IMR-90 (cell line): Measurements from ENCODE around the gene ARMC5. TPM values are rescaled to one million over a fixed set of nuclear protein-coding genes. Genes with fewer than 3 reads are reported as not detected.

Experiments
- ATAC-seq: fragments of 200-7000 bp; cut with Tn5 transposase; 2 replicates; pipeline ENCODE4 v1.9.1; 2020; ENCODE audit warnings: low read depth, mild to moderate bottlenecking, moderate library complexity
- BruUV-seq: library from RNA; stranded (reverse); fragments of 400-500 nt; replicated peaks from 2 replicates; lab custom pipeline; 2021; lab: Mats Ljungman, UMichigan
- CTCF ChIA-PET: fragments of 300-600 bp; formaldehyde crosslinking; extraction: SDS; loops from one replicate; lab custom pipeline; 2021; ENCODE audit warnings: antibody characterized with exemption; lab: Yijun Ruan, JAX
- POLR2A ChIA-PET: fragments of 300-600 bp; sonication (Branson Sonifier 250); formaldehyde crosslinking; loops from one replicate; lab custom pipeline; 2022; ENCODE audit warnings: antibody characterized with exemption; ENCODE audit not compliant: unreplicated experiment; lab: Charles Lee
- DNase-seq: peaks from one replicate; pipeline ENCODE4 v3.0.0; 2013
- H2AFZ ChIP-seq: replicated peaks from 2 replicates; pipeline ENCODE3; 2013; ENCODE audit warnings: low read length, mild to moderate bottlenecking; ENCODE audit not compliant: poor library complexity
- H2AK5ac ChIP-seq: 2 replicates; pipeline ENCODE4 v1.6.1; 2013; ENCODE audit warnings: low read depth, low read length, inconsistent platforms
- H2AK9ac ChIP-seq: replicated peaks from 2 replicates; pipeline ENCODE3; 2013; ENCODE audit warnings: mild to moderate bottlenecking, low read depth, low read length, moderate library complexity; ENCODE audit not compliant: poor library complexity
- H2BK120ac ChIP-seq: 2 replicates; pipeline ENCODE4 v1.6.1; 2013; ENCODE audit warnings: low read depth, low read length, inconsistent platforms
- H2BK15ac ChIP-seq: 3 replicates; pipeline ENCODE4 v1.6.1; 2013; ENCODE audit warnings: low read depth, low read length, inconsistent platforms
- H2BK20ac ChIP-seq: 2 replicates; pipeline ENCODE4 v1.6.1; 2013; ENCODE audit warnings: low read depth, mild to moderate bottlenecking, inconsistent platforms, low read length, moderate library complexity
- H2BK5ac ChIP-seq: 2 replicates; pipeline ENCODE4 v1.6.1; 2013; ENCODE audit warnings: mild to moderate bottlenecking, low read depth, low read length, inconsistent platforms; ENCODE audit not compliant: poor library complexity, severe bottlenecking
- H3K14ac ChIP-seq: replicated peaks from 2 replicates; pipeline ENCODE4 v1.6.1; 2013; ENCODE audit warnings: low read depth, low read length, inconsistent platforms
- H3K18ac ChIP-seq: 2 replicates; pipeline ENCODE4 v1.6.1; 2013; ENCODE audit warnings: low read depth, low read length, control low read depth
- H3K23ac ChIP-seq: 2 replicates; pipeline ENCODE4 v1.6.1; 2013; ENCODE audit warnings: low read depth, low read length, inconsistent platforms
- H3K27ac ChIP-seq: 2 replicates; pipeline ENCODE4 v1.5.1; 2013; ENCODE audit warnings: mild to moderate bottlenecking, control low read depth, low read length; ENCODE audit not compliant: insufficient read depth
- H3K27me3 ChIP-seq: 2 replicates; pipeline ENCODE4 v1.6.1; 2013; ENCODE audit warnings: low read length; ENCODE audit not compliant: control insufficient read depth, insufficient read depth
- H3K36me3 ChIP-seq: 2 replicates; pipeline ENCODE4 v1.6.1; 2013; ENCODE audit warnings: low read length, mixed read lengths; ENCODE audit not compliant: control insufficient read depth, insufficient read depth
- H3K4ac ChIP-seq: 2 replicates; pipeline ENCODE4 v1.6.1; 2013; ENCODE audit warnings: low read depth, low read length, inconsistent platforms
- H3K4me1 ChIP-seq: 2 replicates; pipeline ENCODE4 v1.6.1; 2013; ENCODE audit warnings: low read length, mixed read lengths; ENCODE audit not compliant: control insufficient read depth, insufficient read depth
- H3K4me2 ChIP-seq: 2 replicates; pipeline ENCODE4 v1.6.1; 2013; ENCODE audit warnings: low read depth, mild to moderate bottlenecking, control low read depth, low read length, moderate library complexity
- H3K4me3 ChIP-seq: 2 replicates; pipeline ENCODE4 v1.5.1; 2013; ENCODE audit warnings: low read depth, mild to moderate bottlenecking, control low read depth, low read length, moderate library complexity; ENCODE audit not compliant: insufficient read depth
- H3K56ac ChIP-seq: 2 replicates; pipeline ENCODE4 v1.6.1; 2013; ENCODE audit warnings: low read length, inconsistent platforms; ENCODE audit not compliant: insufficient read depth; ENCODE audit errors: extremely low read depth
- H3K79me1 ChIP-seq, 2 experiments: 2 replicates each; pipeline ENCODE4 v1.6.1; 2013; ENCODE audit warnings: low read length in 2 of 2, inconsistent platforms in 1 of 2, low read depth in 1 of 2
- H3K9ac ChIP-seq: 2 replicates; pipeline ENCODE4 v1.6.1; 2013; ENCODE audit warnings: low read depth, low read length, control low read depth
- H3K9me1 ChIP-seq: 2 replicates; pipeline ENCODE4 v1.6.1; 2013; ENCODE audit warnings: low read length, inconsistent platforms; ENCODE audit not compliant: insufficient read depth
- H3K9me3 ChIP-seq: 2 replicates; pipeline ENCODE4 v1.6.1; 2013; ENCODE audit warnings: low read length; ENCODE audit not compliant: control insufficient read depth, insufficient read depth
- H4K20me1 ChIP-seq: 2 replicates; pipeline ENCODE4 v1.6.1; 2013; ENCODE audit warnings: low read length, inconsistent platforms; ENCODE audit not compliant: insufficient read depth
- H4K5ac ChIP-seq: 2 replicates; pipeline ENCODE4 v1.6.1; 2013; ENCODE audit warnings: mild to moderate bottlenecking, low read depth, low read length, control low read depth
- H4K8ac ChIP-seq, 2 experiments: 2 replicates each; pipeline ENCODE4 v1.6.1; 2013; ENCODE audit warnings: low read depth in 2 of 2, low read length in 2 of 2, control low read depth in 1 of 2, inconsistent platforms in 1 of 2
- H4K91ac ChIP-seq: 2 replicates; pipeline ENCODE4 v1.6.1; 2013; ENCODE audit warnings: low read depth, low read length, inconsistent platforms; ENCODE audit not compliant: insufficient read depth
- BHLHE40 ChIP-seq: fragments of 150-350 bp; IDR thresholded peaks from 2 replicates; pipeline ENCODE4 v1.6.1; 2016; ENCODE audit warnings: mild to moderate bottlenecking, low read depth, low read length
- CEBPB ChIP-seq: IDR thresholded peaks from 2 replicates; pipeline ENCODE4 v1.6.1; 2012; ENCODE audit warnings: low read depth, low read length, improper control_type of control experiment
- CHD1 ChIP-seq: IDR thresholded peaks from 2 replicates; pipeline ENCODE4 v1.6.1; 2012; ENCODE audit warnings: low read depth, low read length, improper control_type of control experiment
- MAZ ChIP-seq: IDR thresholded peaks from 2 replicates; pipeline ENCODE4 v1.6.1; 2012; ENCODE audit warnings: low read depth, mild to moderate bottlenecking, low read length, improper control_type of control experiment, moderate library complexity, borderline replicate concordance
- MXI1 ChIP-seq: IDR thresholded peaks from 2 replicates; pipeline ENCODE4 v1.6.1; 2012; ENCODE audit warnings: low read depth, mild to moderate bottlenecking, low read length, moderate library complexity, borderline replicate concordance
- NFE2L2 ChIP-seq: fragments of 150-350 bp; IDR thresholded peaks from 2 replicates; pipeline ENCODE4 v1.6.1; 2016; ENCODE audit warnings: low read depth, mild to moderate bottlenecking, low read length
- RAD21 ChIP-seq: IDR thresholded peaks from 2 replicates; pipeline ENCODE4 v1.6.1; 2012; ENCODE audit warnings: low read length, improper control_type of control experiment
- RCOR1 ChIP-seq: IDR thresholded peaks from 2 replicates; pipeline ENCODE4 v1.6.1; 2012; ENCODE audit warnings: mild to moderate bottlenecking, low read length, improper control_type of control experiment; ENCODE audit not compliant: insufficient replicate concordance
- RFX5 ChIP-seq: IDR thresholded peaks from 2 replicates; pipeline ENCODE4 v1.8.0; 2012; ENCODE audit warnings: low read depth, mild to moderate bottlenecking, low read length, moderate library complexity
- SMC3 ChIP-seq: fragments of 150-350 bp; IDR thresholded peaks from 2 replicates; pipeline ENCODE4 v1.6.1; 2016; ENCODE audit warnings: low read depth, mild to moderate bottlenecking, antibody characterized with exemption, low read length, moderate library complexity
- WGBS, 2 experiments: methylation state at CpG; one replicate each; pipeline versions ENCODE4 v1.1.5 to v1.1.7; 2013; ENCODE audit warnings: missing lambda C conversion rate in 2 of 2; ENCODE audit not compliant: insufficient read length in 1 of 2; ENCODE audit errors: extremely low coverage in 2 of 2; 5-methylcytosine and 5-hydroxymethylcytosine counted together
- dilution Hi-C: fragments of 300-500 bp; cut with HindIII; formaldehyde crosslinking; loops from one replicate; pipeline ENCODE4 v1.14.3; 2018; ENCODE audit warnings: low sequenced_read_pairs; ENCODE audit not compliant: unreplicated experiment
- in situ Hi-C: fragments of 300-500 bp; cut with MboI; formaldehyde crosslinking; loops from 3 replicates; pipeline ENCODE4 v1.14.3; 2019; ENCODE audit warnings: low sequenced_read_pairs, inconsistent platforms, mixed read lengths
- intact Hi-C: fragments of 100-400 bp; cut with micrococcal nuclease; formaldehyde crosslinking; loops from 2 replicates; pipeline ENCODE4 v1.10.0; 2022
- polyA plus RNA-seq, 3 experiments: library from polyadenylated mRNA; depleted of rRNA; stranded (reverse); fragments of >200 nt; gene quantifications; 2 replicates each; pipeline ENCODE4 v1.2.3, GENCODE V29; 2012; ENCODE audit warnings: low replicate concordance in 1 of 3
- total RNA-seq: library from RNA; depleted of rRNA; stranded (reverse); fragments of >200 nt; gene quantifications from 2 replicates; pipeline ENCODE4 v1.2.3, GENCODE V29; 2012
- TF ChIP-seq, protein P1 (sequence below): conservative IDR thresholded peaks from 2 replicates; pipeline ENCODE4 v1.5.1; 2012; ENCODE audit warnings: mild to moderate bottlenecking, low read depth, low read length, improper control_type of control experiment
- TF ChIP-seq, protein P2 (sequence below): fragments of 150-350 bp; IDR thresholded peaks from 2 replicates; pipeline ENCODE4 v1.6.1; 2016; ENCODE audit warnings: low read depth, mild to moderate bottlenecking, low read length, moderate library complexity, borderline replicate concordance

Gene ARMC5
- total and polyA plus RNA-seq, 2 of the 4 experiments (the other 2 are of a cell fraction), result 2.3 to 7.5 TPM

DNA sequence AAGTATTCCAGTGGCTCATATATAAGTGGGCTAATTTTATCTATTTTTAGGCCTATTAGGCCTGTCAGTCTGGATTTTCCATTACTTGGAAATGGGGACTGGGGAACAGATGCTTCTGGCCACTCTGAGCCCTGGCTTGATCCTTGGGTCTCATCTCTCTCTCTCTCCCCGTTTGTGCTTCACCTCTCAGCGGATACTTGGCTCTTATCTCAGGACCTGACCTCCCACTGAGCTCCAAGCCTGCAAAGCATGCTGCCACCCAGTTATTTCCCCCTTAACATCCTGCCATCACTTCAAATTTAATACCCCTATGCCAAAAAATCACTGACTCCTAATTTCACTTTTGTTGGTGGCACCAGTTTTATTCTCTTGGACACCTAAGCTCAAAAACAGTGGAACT is 20.9 kb upstream of the ARMC5 start:
- Histone ChIP-seq H4K91ac (no peak overlapping the region), H3K9ac (no peak overlapping the region), H4K8ac (no peak overlapping the region), H2BK120ac (no peak overlapping the region), H4K5ac (no peak overlapping the region), H4K20me1 (no peaks in the 10 kb centered on the region), H2AFZ (no peak overlapping the region), H3K4ac (no peak overlapping the region), H2BK5ac (no peak overlapping the region), H2BK15ac (no peak overlapping the region), H3K18ac (no peak overlapping the region), H3K4me3 (no peak overlapping the region), H3K4me2 (no peak overlapping the region), H2AK9ac (no peak overlapping the region), H3K79me1 (no peaks in the 10 kb centered on the region), H3K56ac (no peak overlapping the region), H3K27ac (no peak overlapping the region), H2AK5ac (no peak overlapping the region), H3K9me3 (no peaks in the 10 kb centered on the region), H3K36me3 (no peaks in the 10 kb centered on the region), H3K27me3 (no peaks in the 10 kb centered on the region), H3K4me1 (no peaks in the 10 kb centered on the region), H3K9me1 (no peaks in the 10 kb centered on the region), H2BK20ac (no peak overlapping the region), H3K23ac (no peak overlapping the region), H3K14ac (no peak overlapping the region)
- DNase-seq (no peak), ATAC-seq (no peak)
- WGBS, 2 experiments, result 0% methylated on average over 2 of the region's 2 CpGs; no CpG with 5 or more reads in 1 of the 2 experiments
- ChIA-PET CTCF (no interaction called here), POLR2A (no interaction called here)
- intact Hi-C loops (no loop called here), in situ Hi-C loops (no loop called here), dilution Hi-C loops (no loop called here)
- no peak for TF ChIP-seq MXI1
- TF ChIP-seq RFX5, result no peak
- no peak for TF ChIP-seq CHD1
- TF ChIP-seq SMC3, result no peak
- no peak for TF ChIP-seq BHLHE40
- TF ChIP-seq CEBPB, result no peak
- TF ChIP-seq, protein P1, sequence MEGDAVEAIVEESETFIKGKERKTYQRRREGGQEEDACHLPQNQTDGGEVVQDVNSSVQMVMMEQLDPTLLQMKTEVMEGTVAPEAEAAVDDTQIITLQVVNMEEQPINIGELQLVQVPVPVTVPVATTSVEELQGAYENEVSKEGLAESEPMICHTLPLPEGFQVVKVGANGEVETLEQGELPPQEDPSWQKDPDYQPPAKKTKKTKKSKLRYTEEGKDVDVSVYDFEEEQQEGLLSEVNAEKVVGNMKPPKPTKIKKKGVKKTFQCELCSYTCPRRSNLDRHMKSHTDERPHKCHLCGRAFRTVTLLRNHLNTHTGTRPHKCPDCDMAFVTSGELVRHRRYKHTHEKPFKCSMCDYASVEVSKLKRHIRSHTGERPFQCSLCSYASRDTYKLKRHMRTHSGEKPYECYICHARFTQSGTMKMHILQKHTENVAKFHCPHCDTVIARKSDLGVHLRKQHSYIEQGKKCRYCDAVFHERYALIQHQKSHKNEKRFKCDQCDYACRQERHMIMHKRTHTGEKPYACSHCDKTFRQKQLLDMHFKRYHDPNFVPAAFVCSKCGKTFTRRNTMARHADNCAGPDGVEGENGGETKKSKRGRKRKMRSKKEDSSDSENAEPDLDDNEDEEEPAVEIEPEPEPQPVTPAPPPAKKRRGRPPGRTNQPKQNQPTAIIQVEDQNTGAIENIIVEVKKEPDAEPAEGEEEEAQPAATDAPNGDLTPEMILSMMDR, result no peak
- TF ChIP-seq RAD21, result no peak
- TF ChIP-seq NFE2L2, result no peak
- no peak for TF ChIP-seq MAZ
- TF ChIP-seq, protein P2, sequence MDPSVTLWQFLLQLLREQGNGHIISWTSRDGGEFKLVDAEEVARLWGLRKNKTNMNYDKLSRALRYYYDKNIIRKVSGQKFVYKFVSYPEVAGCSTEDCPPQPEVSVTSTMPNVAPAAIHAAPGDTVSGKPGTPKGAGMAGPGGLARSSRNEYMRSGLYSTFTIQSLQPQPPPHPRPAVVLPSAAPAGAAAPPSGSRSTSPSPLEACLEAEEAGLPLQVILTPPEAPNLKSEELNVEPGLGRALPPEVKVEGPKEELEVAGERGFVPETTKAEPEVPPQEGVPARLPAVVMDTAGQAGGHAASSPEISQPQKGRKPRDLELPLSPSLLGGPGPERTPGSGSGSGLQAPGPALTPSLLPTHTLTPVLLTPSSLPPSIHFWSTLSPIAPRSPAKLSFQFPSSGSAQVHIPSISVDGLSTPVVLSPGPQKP, result no peak
- no peak for TF ChIP-seq RCOR1
- BruUV-seq, result no TSS peak
